ENCODE data around the gene LBH. TPM values are rescaled to one million over a fixed set of nuclear protein-coding genes. Genes with fewer than 3 reads are reported as not detected.

The LBH gene
- total and polyA plus RNA-seq, 2 of the 13 experiments (the other 11 are each of a cell fraction or from before 2014, with no cell fraction given): 0.09 to 0.25 TPM

GRCh38 chr2:30271301-30271700 lies 40.0 kb downstream of the LBH start:
- CTCF ChIA-PET (ENCODE audit: low intra/inter-chr PET ratio, low total read pairs): no interaction called here

More at GRCh38 chr2:30271301-30271700, 40.0 kb downstream of the LBH start:
- Histone ChIP-seq H3K4me1 (ENCODE audit: insufficient read depth, low read length) (peaks cover 7% of the 10 kb centered on the region), H3K9me3 (ENCODE audit: low read length) (no peaks in the 10 kb centered on the region), H4K20me1 (ENCODE audit: insufficient read depth, low read length) (no peaks in the 10 kb centered on the region), H2AFZ (ENCODE audit: low read length) (no peak overlapping the region), H3K27ac (ENCODE audit: extremely low read length, insufficient read depth, low read length) (no peak overlapping the region), H3K79me2 (ENCODE audit: insufficient read depth, low read length) (no peaks in the 10 kb centered on the region), H3K27me3 (ENCODE audit: control insufficient read depth in 1 of 2, insufficient read depth in 2 of 2, low read length in 2 of 2) (peaks cover 0 to 13% of the 10 kb centered on the region in 2 experiments; a peak in 3 of 5 replicates), H3K4me2 (ENCODE audit: low read depth, low read length) (no peak overlapping the region), H3K4me3 (replicated peaks in 1 of 3; ENCODE audit: insufficient read depth in 1 of 3, low read depth in 2 of 3, low read length in 3 of 3) (no peak overlapping the region), H3K36me3 (replicated peaks in 1 of 2; ENCODE audit: control insufficient read depth in 1 of 2, insufficient read depth in 2 of 2, low read length in 2 of 2) (no peaks in the 10 kb centered on the region), H3K9ac (ENCODE audit: insufficient read depth, low read depth, low read length) (no peak overlapping the region)
- DNase-seq (ENCODE audit: low spot score): no peak
- no peak for FAIRE-seq
- 34% methylated on average over 5 of the region's 5 CpGs for WGBS (ENCODE audit: low lambda C conversion rate)
- BruUV-seq (replicated peaks): no TSS peak
- TF ChIP-seq, protein P1, sequence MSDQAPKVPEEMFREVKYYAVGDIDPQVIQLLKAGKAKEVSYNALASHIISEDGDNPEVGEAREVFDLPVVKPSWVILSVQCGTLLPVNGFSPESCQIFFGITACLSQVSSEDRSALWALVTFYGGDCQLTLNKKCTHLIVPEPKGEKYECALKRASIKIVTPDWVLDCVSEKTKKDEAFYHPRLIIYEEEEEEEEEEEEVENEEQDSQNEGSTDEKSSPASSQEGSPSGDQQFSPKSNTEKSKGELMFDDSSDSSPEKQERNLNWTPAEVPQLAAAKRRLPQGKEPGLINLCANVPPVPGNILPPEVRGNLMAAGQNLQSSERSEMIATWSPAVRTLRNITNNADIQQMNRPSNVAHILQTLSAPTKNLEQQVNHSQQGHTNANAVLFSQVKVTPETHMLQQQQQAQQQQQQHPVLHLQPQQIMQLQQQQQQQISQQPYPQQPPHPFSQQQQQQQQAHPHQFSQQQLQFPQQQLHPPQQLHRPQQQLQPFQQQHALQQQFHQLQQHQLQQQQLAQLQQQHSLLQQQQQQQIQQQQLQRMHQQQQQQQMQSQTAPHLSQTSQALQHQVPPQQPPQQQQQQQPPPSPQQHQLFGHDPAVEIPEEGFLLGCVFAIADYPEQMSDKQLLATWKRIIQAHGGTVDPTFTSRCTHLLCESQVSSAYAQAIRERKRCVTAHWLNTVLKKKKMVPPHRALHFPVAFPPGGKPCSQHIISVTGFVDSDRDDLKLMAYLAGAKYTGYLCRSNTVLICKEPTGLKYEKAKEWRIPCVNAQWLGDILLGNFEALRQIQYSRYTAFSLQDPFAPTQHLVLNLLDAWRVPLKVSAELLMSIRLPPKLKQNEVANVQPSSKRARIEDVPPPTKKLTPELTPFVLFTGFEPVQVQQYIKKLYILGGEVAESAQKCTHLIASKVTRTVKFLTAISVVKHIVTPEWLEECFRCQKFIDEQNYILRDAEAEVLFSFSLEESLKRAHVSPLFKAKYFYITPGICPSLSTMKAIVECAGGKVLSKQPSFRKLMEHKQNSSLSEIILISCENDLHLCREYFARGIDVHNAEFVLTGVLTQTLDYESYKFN (CRISPR knock-in tag; conservative IDR thresholded peaks at IDR 0.05): no peak
- no peak for TF ChIP-seq FOXJ3 (CRISPR knock-in tag; IDR thresholded peaks at IDR 0.05; ENCODE audit: borderline replicate concordance)
- TF ChIP-seq, protein P2, sequence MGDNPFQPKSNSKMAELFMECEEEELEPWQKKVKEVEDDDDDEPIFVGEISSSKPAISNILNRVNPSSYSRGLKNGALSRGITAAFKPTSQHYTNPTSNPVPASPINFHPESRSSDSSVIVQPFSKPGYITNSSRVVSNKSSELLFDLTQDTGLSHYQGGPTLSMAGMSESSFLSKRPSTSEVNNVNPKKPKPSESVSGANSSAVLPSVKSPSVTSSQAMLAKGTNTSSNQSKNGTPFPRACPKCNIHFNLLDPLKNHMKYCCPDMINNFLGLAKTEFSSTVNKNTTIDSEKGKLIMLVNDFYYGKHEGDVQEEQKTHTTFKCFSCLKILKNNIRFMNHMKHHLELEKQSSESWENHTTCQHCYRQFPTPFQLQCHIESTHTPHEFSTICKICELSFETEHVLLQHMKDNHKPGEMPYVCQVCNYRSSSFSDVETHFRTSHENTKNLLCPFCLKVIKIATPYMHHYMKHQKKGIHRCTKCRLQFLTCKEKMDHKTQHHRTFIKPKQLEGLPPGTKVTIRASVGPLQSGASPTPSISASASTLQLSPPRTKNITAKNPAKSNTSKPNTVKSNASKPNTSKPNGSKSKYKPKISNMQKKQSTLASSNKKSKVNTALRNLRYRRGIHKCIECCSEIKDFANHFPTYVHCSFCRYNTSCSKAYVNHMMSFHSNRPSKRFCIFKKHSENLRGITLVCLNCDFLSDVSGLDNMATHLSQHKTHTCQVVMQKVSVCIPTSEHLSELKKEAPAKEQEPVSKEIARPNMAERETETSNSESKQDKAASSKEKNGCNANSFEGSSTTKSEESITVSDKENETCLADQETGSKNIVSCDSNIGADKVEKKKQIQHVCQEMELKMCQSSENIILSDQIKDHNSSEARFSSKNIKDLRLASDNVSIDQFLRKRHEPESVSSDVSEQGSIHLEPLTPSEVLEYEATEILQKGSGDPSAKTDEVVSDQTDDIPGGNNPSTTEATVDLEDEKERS (CRISPR knock-in tag; IDR thresholded peaks at IDR 0.05): no peak
- in situ Hi-C loops (cut with HindIII; ENCODE audit: extremely low pct_ligation_motif_present, low pct_unique_long_range_greater_than_20kb) (no loop called here), intact Hi-C loops (cut with micrococcal nuclease; ENCODE audit: unreplicated experiment) (no loop called here)
- ATAC-seq: no peak
- POLR2A ChIA-PET: no interaction called here
